Measurements from ENCODE around the gene IQCH. TPM values are rescaled to one million over a fixed set of nuclear protein-coding genes. Genes with fewer than 3 reads are reported as not detected.

Gene IQCH
- total and polyA plus RNA-seq, 2 of the 4 experiments (the other 2 are of a cell fraction), result 0.60 to 2.5 TPM

- H2BK15ac ChIP-seq (ENCODE audit: low read depth, low read length), result no peak overlapping the region
- no peak overlapping the region for H3K9ac ChIP-seq (ENCODE audit: low read depth, low read length)
- H2BK20ac ChIP-seq (ENCODE audit: low read depth, low read length), result no peak overlapping the region
- no peak overlapping the region for H2AK9ac ChIP-seq (replicated peaks; ENCODE audit: low read depth, low read length, poor library complexity)
- intact Hi-C loops (cut with micrococcal nuclease) (no loop called here), dilution Hi-C loops (cut with HindIII; ENCODE audit: low sequenced_read_pairs, unreplicated experiment) (no loop called here), in situ Hi-C loops (cut with MboI; ENCODE audit: low sequenced_read_pairs) (no loop called here)
- no peak overlapping the region for H3K56ac ChIP-seq (ENCODE audit: extremely low read depth, insufficient read depth, low read length)
- H2AFZ ChIP-seq (replicated peaks; ENCODE audit: low read length, poor library complexity), result no peak overlapping the region
- no peak overlapping the region for H4K8ac ChIP-seq (ENCODE audit: low read depth in 2 of 2, low read length in 2 of 2)
- no peak overlapping the region for H3K4ac ChIP-seq (ENCODE audit: low read depth, low read length)
- H3K9me1 ChIP-seq (ENCODE audit: insufficient read depth, low read length), result no peaks in the 10 kb centered on the region
- H2BK5ac ChIP-seq (ENCODE audit: low read depth, low read length, poor library complexity, severe bottlenecking), result no peak overlapping the region
- no peak overlapping the region for H3K27ac ChIP-seq (ENCODE audit: insufficient read depth, low read length)
- no peak overlapping the region for H2AK5ac ChIP-seq (ENCODE audit: low read depth, low read length)
- no peak overlapping the region for H4K91ac ChIP-seq (ENCODE audit: insufficient read depth, low read depth, low read length)
- H3K27me3 ChIP-seq (ENCODE audit: control insufficient read depth, insufficient read depth, low read length), result peaks cover 33% of the 10 kb centered on the region
- ChIA-PET POLR2A (ENCODE audit: unreplicated experiment) (no interaction called here), CTCF (no interaction called here)
- H2BK120ac ChIP-seq (ENCODE audit: low read depth, low read length), result no peak overlapping the region
- no peak overlapping the region for H3K23ac ChIP-seq (ENCODE audit: low read depth, low read length)
- ATAC-seq (ENCODE audit: low read depth), result no peak
- H3K79me1 ChIP-seq (ENCODE audit: low read depth in 1 of 2, low read length in 2 of 2), result no peaks in the 10 kb centered on the region
- H3K4me2 ChIP-seq (ENCODE audit: low read depth, low read length), result no peak overlapping the region
- H4K5ac ChIP-seq (ENCODE audit: low read depth, low read length), result no peak overlapping the region
- H3K4me3 ChIP-seq (ENCODE audit: insufficient read depth, low read depth, low read length), result no peak overlapping the region
- TF ChIP-seq NFE2L2 (IDR thresholded peaks at IDR 0.05; ENCODE audit: low read depth, low read length) (no peak), CHD1 (IDR thresholded peaks at IDR 0.05; ENCODE audit: low read depth, low read length) (no peak), MAZ (IDR thresholded peaks at IDR 0.05; ENCODE audit: borderline replicate concordance, low read depth, low read length) (no peak), CTCF (conservative IDR thresholded peaks at IDR 0.05; ENCODE audit: low read depth, low read length) (no peak), MXI1 (IDR thresholded peaks at IDR 0.05; ENCODE audit: borderline replicate concordance, low read depth, low read length) (no peak), FOS (IDR thresholded peaks at IDR 0.05; ENCODE audit: low read depth, low read length) (no peak), BHLHE40 (IDR thresholded peaks at IDR 0.05; ENCODE audit: low read depth, low read length) (no peak)
- H3K18ac ChIP-seq (ENCODE audit: low read depth, low read length), result no peak overlapping the region
- H3K36me3 ChIP-seq (ENCODE audit: control insufficient read depth, insufficient read depth, low read length), result no peaks in the 10 kb centered on the region
- no peaks in the 10 kb centered on the region for H4K20me1 ChIP-seq (ENCODE audit: insufficient read depth, low read length)
- no TSS peak for BruUV-seq (replicated peaks)
- H3K9me3 ChIP-seq (ENCODE audit: control insufficient read depth, insufficient read depth, low read length), result no peaks in the 10 kb centered on the region
- no peak for DNase-seq
- H3K14ac ChIP-seq (replicated peaks; ENCODE audit: low read depth, low read length), result no peak overlapping the region
- H3K4me1 ChIP-seq (ENCODE audit: control insufficient read depth, insufficient read depth, low read length), result no peaks in the 10 kb centered on the region
Observed at GRCh38 chr15:67463488-67463887, 208.9 kb downstream of the IQCH start.
